ENCODE data around the gene RETREG1. TPM values are rescaled to one million over a fixed set of nuclear protein-coding genes. Genes with fewer than 3 reads are reported as not detected.

RETREG1 gene
- total RNA-seq, 1 experiment from 2014 or later = 3.4 TPM

DNA sequence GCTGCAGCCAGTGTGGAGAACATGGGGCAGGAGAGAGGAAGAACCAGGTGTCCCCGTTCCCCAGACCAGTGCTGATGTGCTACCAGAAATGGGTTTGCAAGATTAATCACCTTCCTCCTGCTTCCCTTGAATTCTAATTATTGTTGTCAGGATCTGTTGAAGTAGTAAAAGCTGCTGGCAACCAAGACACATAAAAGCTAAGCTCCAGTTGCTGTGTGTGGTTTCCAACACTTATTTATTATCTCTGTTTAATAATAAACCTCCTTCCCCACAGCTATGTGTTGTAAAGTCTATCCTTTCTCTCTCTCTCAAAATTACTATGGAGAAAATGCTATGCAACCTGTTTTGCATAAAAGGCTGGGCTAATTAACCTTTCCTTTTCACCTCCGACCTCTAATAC lies 2.3 kb upstream of the RETREG1 start:
- H3K23me2 ChIP-seq (ENCODE audit: insufficient read length, low read depth, low read length, poor library complexity, severe bottlenecking) = peaks cover 13% of the 10 kb centered on the region
- no peak for DNase-seq
- H3K9ac ChIP-seq (ENCODE audit: extremely low read depth, insufficient read length, low read length) = no peak overlapping the region
- H3K27ac ChIP-seq (ENCODE audit: insufficient read length, low read depth, low read length) = no peak overlapping the region
- H3K23ac ChIP-seq (ENCODE audit: insufficient read length, low read depth, low read length) = no peak overlapping the region
- no peak overlapping the region for H2BK12ac ChIP-seq (ENCODE audit: insufficient read length, low read depth, low read length)
- no peak overlapping the region for H3K14ac ChIP-seq (ENCODE audit: insufficient read depth, low read length)
- H3K18ac ChIP-seq (ENCODE audit: insufficient read length, low read depth, low read length) = no peak overlapping the region
- Mint-ChIP-seq H3K27ac (no peak overlapping the region), H3K36me3 (ENCODE audit: insufficient read depth in 1 of 3, low read depth in 3 of 3) (peaks cover 0 to 4% (median 0%) of the 10 kb centered on the region in 3 experiments; a peak in 1 of 7 replicates), H3K27me3 (ENCODE audit: low read depth) (peaks cover 37% of the 10 kb centered on the region), H3K4me3 (no peak overlapping the region), H3K9me3 (peaks cover 0 to 2% of the 10 kb centered on the region in 2 experiments; a peak in 1 of 5 replicates), H3K4me1 (peaks cover 7 to 13% of the 10 kb centered on the region in 2 experiments)
- TF ChIP-seq, protein P1, sequence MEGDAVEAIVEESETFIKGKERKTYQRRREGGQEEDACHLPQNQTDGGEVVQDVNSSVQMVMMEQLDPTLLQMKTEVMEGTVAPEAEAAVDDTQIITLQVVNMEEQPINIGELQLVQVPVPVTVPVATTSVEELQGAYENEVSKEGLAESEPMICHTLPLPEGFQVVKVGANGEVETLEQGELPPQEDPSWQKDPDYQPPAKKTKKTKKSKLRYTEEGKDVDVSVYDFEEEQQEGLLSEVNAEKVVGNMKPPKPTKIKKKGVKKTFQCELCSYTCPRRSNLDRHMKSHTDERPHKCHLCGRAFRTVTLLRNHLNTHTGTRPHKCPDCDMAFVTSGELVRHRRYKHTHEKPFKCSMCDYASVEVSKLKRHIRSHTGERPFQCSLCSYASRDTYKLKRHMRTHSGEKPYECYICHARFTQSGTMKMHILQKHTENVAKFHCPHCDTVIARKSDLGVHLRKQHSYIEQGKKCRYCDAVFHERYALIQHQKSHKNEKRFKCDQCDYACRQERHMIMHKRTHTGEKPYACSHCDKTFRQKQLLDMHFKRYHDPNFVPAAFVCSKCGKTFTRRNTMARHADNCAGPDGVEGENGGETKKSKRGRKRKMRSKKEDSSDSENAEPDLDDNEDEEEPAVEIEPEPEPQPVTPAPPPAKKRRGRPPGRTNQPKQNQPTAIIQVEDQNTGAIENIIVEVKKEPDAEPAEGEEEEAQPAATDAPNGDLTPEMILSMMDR (conservative IDR thresholded peaks at IDR 0.05) = no peak
- H2AK5ac ChIP-seq (ENCODE audit: insufficient read length, low read length) = no peak overlapping the region
- H4K20me1 ChIP-seq (ENCODE audit: control insufficient read depth, insufficient read depth, insufficient read length) = no peaks in the 10 kb centered on the region
- H4K5ac ChIP-seq (ENCODE audit: insufficient read length, low read depth, low read length) = no peak overlapping the region
- no peak overlapping the region for H4K91ac ChIP-seq (ENCODE audit: insufficient read length, low read depth, low read length)
- no CpG with 5 or more reads among the region's 2 CpGs for WGBS (ENCODE audit: extremely low coverage, insufficient read length, low lambda C conversion rate)
- no peak overlapping the region for H3K4ac ChIP-seq (ENCODE audit: low read depth, low read length)
- H3K56ac ChIP-seq (ENCODE audit: insufficient read length, low read depth, low read length) = no peak overlapping the region
- no peak overlapping the region for H2BK15ac ChIP-seq (ENCODE audit: low read depth, low read length)
- H2BK20ac ChIP-seq (ENCODE audit: low read depth, low read length, poor library complexity, severe bottlenecking) = no peak overlapping the region
- no peaks in the 10 kb centered on the region for H3K9me3 ChIP-seq (ENCODE audit: control insufficient read depth, low read depth, low read length)
- H3K4me1 ChIP-seq (ENCODE audit: insufficient read depth, low read length) = peaks cover 12% of the 10 kb centered on the region; the same call in 1 of the 2 replicates
- H2BK120ac ChIP-seq (ENCODE audit: low read depth, low read length, poor library complexity, severe bottlenecking) = no peak overlapping the region
- no peaks in the 10 kb centered on the region for H3K79me1 ChIP-seq (ENCODE audit: insufficient read depth, low read depth, low read length, poor library complexity, severe bottlenecking)
- H3T11ph ChIP-seq (ENCODE audit: low read length) = no peak overlapping the region
- no peaks in the 10 kb centered on the region for H3K79me2 ChIP-seq (ENCODE audit: insufficient read depth, low read length)
- no peak overlapping the region for H2BK5ac ChIP-seq (ENCODE audit: insufficient read length, low read length)
- no peak overlapping the region for H3K4me2 ChIP-seq (ENCODE audit: insufficient read depth, insufficient read length, low read length)
- no peak overlapping the region for H4K8ac ChIP-seq (replicated peaks; ENCODE audit: insufficient read length, low read depth, low read length)
- no peak overlapping the region for H2AFZ ChIP-seq (ENCODE audit: low read length)
- peaks cover 9% of the 10 kb centered on the region; the same call in 1 of the 2 replicates for H3K27me3 ChIP-seq (ENCODE audit: insufficient read depth, low read length)
